Right atrium auricular region (tissue), 2 donors: ENCODE data around the gene SETBP1. TPM values are rescaled to one million over a fixed set of nuclear protein-coding genes. Genes with fewer than 3 reads are reported as not detected.

Experiments
- DNase-seq: peaks from one replicate; pipeline ENCODE4 v3.0.0-alpha.2; 2019; ENCODE audit warnings: low spot score
- H3K27ac ChIP-seq, 2 donors: fragments of 200-600 bp; sonication (generic); 1 replicate in 1 of 2; 2 replicates in 1 of 2; pipeline ENCODE4 v1.5.1; 2016 to 2019
- H3K27me3 ChIP-seq, 2 donors: fragments of 200-600 bp; sonication (generic); one replicate each; pipeline versions ENCODE4 v1.5.1 to v1.6.0; 2017 to 2019
- H3K36me3 ChIP-seq: fragments of 200-600 bp; sonication (generic); one replicate; pipeline ENCODE4 v1.5.1; 2016
- H3K4me1 ChIP-seq, 2 donors: fragments of 200-600 bp; sonication (generic); one replicate each; pipeline versions ENCODE4 v1.5.1 to v1.6.0; 2017 to 2019
- H3K4me3 ChIP-seq, 2 donors: fragments of 200-600 bp; sonication (generic); 1 replicate in 1 of 2; 2 replicates in 1 of 2; pipeline ENCODE4 v1.5.1; 2017 to 2019; ENCODE audit warnings: mild to moderate bottlenecking in 1 of 2, moderate library complexity in 1 of 2
- H3K9me3 ChIP-seq, 2 donors: fragments of 200-600 bp; sonication (generic); one replicate each; pipeline ENCODE4 v1.5.1; 2019
- total RNA-seq, 2 donors: library from RNA; depleted of rRNA; stranded (reverse); fragments of >200 nt; gene quantifications; one replicate each; pipeline ENCODE4 v1.1.0, GENCODE V29; 2016
- TF ChIP-seq, protein P1 (sequence below), 2 donors: fragments of 200-600 bp; sonication (generic); IDR thresholded peaks; one replicate each; pipeline ENCODE4 v1.5.1; 2019; ENCODE audit warnings: antibody characterized with exemption in 2 of 2

SETBP1 gene
- total RNA-seq, 2 donors from 2014 or later: 7.8 to 13.4 TPM

DNA sequence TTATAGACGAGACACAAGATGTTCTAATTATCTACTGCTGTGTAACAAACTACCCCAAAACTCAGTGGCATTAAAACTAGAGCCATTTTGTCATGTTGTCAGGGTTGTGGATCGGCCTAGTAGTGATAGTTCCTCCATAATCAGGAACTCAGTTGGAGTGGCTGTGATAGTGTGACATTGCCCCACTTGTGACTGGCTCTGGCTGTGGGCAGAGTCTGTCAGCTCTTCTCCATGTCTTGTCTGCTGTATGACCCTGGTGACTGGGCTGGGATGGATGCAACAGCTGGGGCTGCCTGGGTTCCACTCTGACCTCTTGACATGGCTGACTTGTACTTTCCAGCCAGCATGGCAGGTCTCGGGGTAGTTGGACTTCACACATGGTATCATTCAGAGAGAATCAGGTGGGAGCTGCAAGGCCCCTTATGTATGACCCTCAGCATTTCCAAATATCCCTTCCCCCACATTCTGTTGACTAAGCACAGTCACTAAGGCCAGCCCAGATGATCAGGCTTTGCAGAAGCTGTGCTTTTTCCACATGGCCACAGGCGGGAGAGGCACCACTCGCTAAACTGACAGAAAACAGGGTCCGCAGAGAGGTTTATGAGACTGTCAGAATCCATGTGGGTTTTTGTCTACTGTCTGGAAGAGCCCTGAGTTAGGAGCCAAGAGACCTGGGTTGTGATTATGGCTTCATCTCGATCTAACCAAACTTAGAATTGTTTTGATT, 50.3 kb downstream of the SETBP1 start:
- TF ChIP-seq, protein P1, sequence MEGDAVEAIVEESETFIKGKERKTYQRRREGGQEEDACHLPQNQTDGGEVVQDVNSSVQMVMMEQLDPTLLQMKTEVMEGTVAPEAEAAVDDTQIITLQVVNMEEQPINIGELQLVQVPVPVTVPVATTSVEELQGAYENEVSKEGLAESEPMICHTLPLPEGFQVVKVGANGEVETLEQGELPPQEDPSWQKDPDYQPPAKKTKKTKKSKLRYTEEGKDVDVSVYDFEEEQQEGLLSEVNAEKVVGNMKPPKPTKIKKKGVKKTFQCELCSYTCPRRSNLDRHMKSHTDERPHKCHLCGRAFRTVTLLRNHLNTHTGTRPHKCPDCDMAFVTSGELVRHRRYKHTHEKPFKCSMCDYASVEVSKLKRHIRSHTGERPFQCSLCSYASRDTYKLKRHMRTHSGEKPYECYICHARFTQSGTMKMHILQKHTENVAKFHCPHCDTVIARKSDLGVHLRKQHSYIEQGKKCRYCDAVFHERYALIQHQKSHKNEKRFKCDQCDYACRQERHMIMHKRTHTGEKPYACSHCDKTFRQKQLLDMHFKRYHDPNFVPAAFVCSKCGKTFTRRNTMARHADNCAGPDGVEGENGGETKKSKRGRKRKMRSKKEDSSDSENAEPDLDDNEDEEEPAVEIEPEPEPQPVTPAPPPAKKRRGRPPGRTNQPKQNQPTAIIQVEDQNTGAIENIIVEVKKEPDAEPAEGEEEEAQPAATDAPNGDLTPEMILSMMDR (IDR thresholded peaks at IDR 0.05): no peak
- Histone ChIP-seq H3K27me3 (no peaks in the 10 kb centered on the region), H3K27ac (no peak overlapping the region), H3K36me3 (no peaks in the 10 kb centered on the region), H3K4me1 (peaks cover 0 to 11% of the 10 kb centered on the region in 2 donors), H3K4me3 (no peak overlapping the region), H3K9me3 (no peaks in the 10 kb centered on the region)
- DNase-seq: no peak

DNA sequence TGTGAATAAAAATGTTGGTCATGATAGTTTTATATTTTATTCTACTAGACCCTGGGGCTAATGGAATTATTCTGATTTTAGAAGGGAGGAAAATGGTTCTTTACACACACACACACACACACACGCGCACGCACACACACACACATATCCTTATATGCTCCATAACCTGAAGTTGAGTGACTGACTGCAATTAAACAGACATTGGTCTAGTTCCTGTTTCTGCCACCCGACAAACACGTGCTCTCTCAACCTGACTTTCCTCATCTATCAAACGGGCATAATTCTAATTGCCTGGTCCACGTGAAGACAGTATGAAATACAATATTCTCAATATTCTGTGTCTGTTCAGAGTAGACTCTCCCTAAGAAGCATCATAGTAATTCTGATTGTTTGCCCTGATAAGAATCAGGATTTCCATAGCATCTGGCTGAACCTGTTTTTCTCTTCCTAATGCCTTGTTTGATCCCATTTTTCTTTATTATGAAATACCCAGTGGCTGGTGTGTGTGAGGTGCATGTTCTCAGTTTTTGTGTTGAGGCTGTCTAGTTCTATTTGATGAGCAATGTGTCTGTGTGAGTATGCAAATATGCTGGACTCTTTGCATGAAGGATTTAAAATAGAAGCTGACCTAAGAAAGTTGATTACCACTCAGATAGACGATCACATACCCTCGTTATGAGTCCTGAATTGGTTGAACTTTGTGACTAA, 51.0 kb downstream of the SETBP1 start:
- Histone ChIP-seq H3K27ac (no peak overlapping the region), H3K4me1 (peaks cover 0 to 6% of the 10 kb centered on the region in 2 donors), H3K27me3 (no peaks in the 10 kb centered on the region), H3K9me3 (no peaks in the 10 kb centered on the region), H3K36me3 (no peaks in the 10 kb centered on the region), H3K4me3 (no peak overlapping the region)
- DNase-seq: no peak
- TF ChIP-seq, protein P1 (IDR thresholded peaks at IDR 0.05): no peak

DNA sequence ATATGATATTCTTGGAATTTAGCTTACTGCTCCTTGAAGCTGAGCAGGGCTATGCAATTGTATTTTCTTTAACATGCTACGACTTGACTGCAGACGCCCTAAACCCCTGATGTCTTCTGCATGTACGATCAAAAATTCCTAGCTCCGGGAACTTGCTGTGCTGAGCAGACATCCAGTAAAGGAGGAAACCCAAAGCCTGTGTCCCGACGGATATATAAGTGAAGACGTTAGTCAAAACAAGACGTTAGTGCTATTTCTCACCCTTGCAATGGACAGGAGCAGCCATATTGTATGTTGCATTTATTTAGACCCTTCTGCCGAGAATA, 51.5 kb downstream of the SETBP1 start:
- H3K36me3 ChIP-seq: no peaks in the 10 kb centered on the region
- no peak overlapping the region for H3K27ac ChIP-seq
- TF ChIP-seq, protein P1 (IDR thresholded peaks at IDR 0.05): no peak
- H3K4me1 ChIP-seq: peaks cover 0 to 6% of the 10 kb centered on the region in 2 donors
- no peak for DNase-seq
- H3K4me3 ChIP-seq: no peak overlapping the region
- H3K27me3 ChIP-seq: no peaks in the 10 kb centered on the region
- no peaks in the 10 kb centered on the region for H3K9me3 ChIP-seq

DNA sequence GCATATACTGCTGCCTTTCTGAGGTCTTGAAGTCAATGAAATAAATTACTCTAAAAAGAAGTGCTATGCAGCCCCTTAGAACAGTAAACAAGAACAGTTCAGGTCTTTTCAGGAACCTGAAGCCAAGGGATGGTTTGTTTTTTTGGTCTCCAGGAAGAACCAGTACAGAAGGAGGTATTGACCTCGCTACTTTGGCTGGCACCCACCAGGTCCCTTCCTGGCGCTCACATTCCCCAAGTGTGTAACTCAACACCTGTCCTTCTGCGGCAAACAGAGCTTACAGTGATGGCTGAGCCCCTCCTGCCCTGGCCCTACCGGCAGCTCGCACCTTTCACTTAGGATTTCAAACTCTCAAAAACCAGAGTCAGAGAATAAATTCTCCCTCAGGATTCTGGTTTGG, 51.9 kb downstream of the SETBP1 start:
- Histone ChIP-seq H3K4me1 (peaks cover 0 to 3% of the 10 kb centered on the region in 2 donors), H3K36me3 (no peaks in the 10 kb centered on the region), H3K9me3 (no peaks in the 10 kb centered on the region), H3K4me3 (no peak overlapping the region), H3K27ac (no peak overlapping the region), H3K27me3 (no peaks in the 10 kb centered on the region)
- TF ChIP-seq, protein P1 (IDR thresholded peaks at IDR 0.05): no peak
- DNase-seq: no peak

DNA sequence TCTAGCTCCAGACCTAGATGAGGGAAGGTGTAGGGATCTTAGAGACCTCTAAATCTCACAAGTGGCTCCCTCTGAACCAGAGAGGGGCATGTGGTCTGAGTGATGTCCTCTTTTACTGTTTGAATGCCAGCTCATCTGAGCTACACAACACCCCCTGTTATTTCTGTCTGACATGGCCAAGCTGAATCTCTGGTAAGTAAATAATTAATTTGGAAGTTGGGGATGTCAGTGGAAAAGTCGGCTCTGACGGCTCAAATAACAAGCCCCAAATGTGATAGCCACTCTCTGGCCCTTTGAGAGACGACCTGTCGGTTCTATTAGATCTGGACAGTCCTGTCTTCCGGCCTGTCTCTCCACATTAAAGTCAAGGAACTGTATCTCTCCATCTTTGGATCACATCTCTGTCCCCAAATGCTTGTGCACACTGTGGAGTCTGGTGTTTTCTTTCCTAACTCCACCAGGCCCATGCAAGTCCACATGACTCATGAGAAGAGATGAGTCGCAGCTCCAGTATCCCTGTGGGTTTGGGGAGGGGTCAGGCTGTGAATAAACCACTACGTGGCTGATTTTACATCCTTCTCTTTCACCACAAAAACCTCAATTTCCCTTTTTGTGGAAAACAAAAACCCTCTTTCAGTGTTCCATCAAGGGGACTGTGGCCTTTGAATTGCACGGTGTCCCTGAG, 52.5 kb downstream of the SETBP1 start:
- H3K4me1 ChIP-seq: peaks cover 0 to 3% of the 10 kb centered on the region in 2 donors
- no peaks in the 10 kb centered on the region for H3K9me3 ChIP-seq
- TF ChIP-seq, protein P1 (IDR thresholded peaks at IDR 0.05): no peak
- H3K4me3 ChIP-seq: no peak overlapping the region
- H3K27me3 ChIP-seq: no peaks in the 10 kb centered on the region
- H3K27ac ChIP-seq: no peak overlapping the region
- H3K36me3 ChIP-seq: no peaks in the 10 kb centered on the region
- no peak for DNase-seq
